Endothelial cell of umbilical vein (primary cell): ENCODE results near the gene INPP5E. TPM values are rescaled to one million over a fixed set of nuclear protein-coding genes. Genes with fewer than 3 reads are reported as not detected.

Source experiments
- BruUV-seq: library from RNA; stranded (reverse); fragments of 400-500 nt; replicated peaks from 2 replicates; lab custom pipeline; 2021; lab: Mats Ljungman, UMichigan
- CTCF ChIA-PET: fragments of 300-600, 350-600 bp; sonication (Branson Sonifier 250); formaldehyde crosslinking; loops from one replicate; lab custom pipeline; 2021; ENCODE audit warnings: antibody characterized with exemption, inconsistent platforms; lab: Charles Lee
- POLR2A ChIA-PET: fragments of 300-600, 350-600 bp; sonication (Branson Sonifier 250); formaldehyde crosslinking; loops from one replicate; lab custom pipeline; 2021; ENCODE audit warnings: antibody characterized with exemption, inconsistent platforms; lab: Charles Lee
- DNase-seq: peaks from one replicate; pipeline ENCODE4 v3.0.0-alpha.2; 2011; ENCODE audit warnings: low read depth, low spot score
- FAIRE-seq: peaks from 2 replicates; lab custom pipeline; 2011; peaks lifted over from hg19 to GRCh38; lab: Jason Lieb, UNC
- H2AFZ ChIP-seq: 2 replicates; pipeline ENCODE4 v1.6.0; 2012; ENCODE audit warnings: low read depth, low read length, control low read depth, inconsistent platforms
- H3K27ac ChIP-seq: 2 replicates; pipeline ENCODE4 v1.5.1; 2011; ENCODE audit warnings: low read depth, mild to moderate bottlenecking, control low read depth, low read length, moderate library complexity; ENCODE audit not compliant: insufficient read depth
- H3K27me3 ChIP-seq, 2 experiments: 2 replicates each; pipeline versions ENCODE4 v1.6.0 to v1.6.1; 2011; ENCODE audit warnings: low read length in 2 of 2, mixed read lengths in 1 of 2; ENCODE audit not compliant: control insufficient read depth in 2 of 2, insufficient read depth in 2 of 2
- H3K36me3 ChIP-seq, 2 experiments: 2 replicates in 1 of 2; 3 replicates in 1 of 2; pipeline ENCODE4 v1.5.1; 2011; ENCODE audit warnings: low read length in 2 of 2, mild to moderate bottlenecking in 1 of 2, moderate library complexity in 1 of 2; ENCODE audit not compliant: control insufficient read depth in 2 of 2, insufficient read depth in 2 of 2; ENCODE audit errors: extremely low read depth in 1 of 2
- H3K4me1 ChIP-seq: 3 replicates; pipeline ENCODE4 v1.5.1; 2011; ENCODE audit warnings: mild to moderate bottlenecking, low read length; ENCODE audit not compliant: control insufficient read depth, insufficient read depth; ENCODE audit errors: extremely low read depth
- H3K4me2 ChIP-seq: 2 replicates; pipeline ENCODE4 v1.6.1; 2011; ENCODE audit warnings: low read length, control low read depth, mixed read lengths; ENCODE audit not compliant: insufficient read depth
- H3K4me3 ChIP-seq, 3 experiments: fragments of 200-600 bp in 1 of 3; sonication (generic), shearing (Covaris generic) in 1 of 3; replicated peaks in 1 of 3; 2 replicates each; pipeline ENCODE4 v1.5.1; 2011 to 2016; ENCODE audit warnings: control low read depth in 3 of 3, low read length in 3 of 3, mild to moderate bottlenecking in 2 of 3, inconsistent platforms in 1 of 3, low read depth in 1 of 3, moderate library complexity in 1 of 3; ENCODE audit not compliant: insufficient read depth in 1 of 3
- H3K79me2 ChIP-seq: 2 replicates; pipeline ENCODE4 v1.6.0; 2012; ENCODE audit warnings: low read length, inconsistent platforms; ENCODE audit not compliant: control insufficient read depth, insufficient read depth
- H3K9ac ChIP-seq: replicated peaks from 2 replicates; pipeline ENCODE3; 2011; ENCODE audit warnings: low read length, control low read depth; ENCODE audit not compliant: insufficient read depth; ENCODE audit errors: extremely low read depth
- H3K9me1 ChIP-seq: replicated peaks from 3 replicates; pipeline ENCODE4 v1.6.0; 2011; ENCODE audit warnings: mild to moderate bottlenecking, low read length; ENCODE audit not compliant: control insufficient read depth, insufficient read depth; ENCODE audit errors: extremely low read depth
- H3K9me3 ChIP-seq: replicated peaks from 2 replicates; pipeline ENCODE4 v1.5.1; 2012; ENCODE audit warnings: low read length, inconsistent platforms; ENCODE audit not compliant: control insufficient read depth, insufficient read depth
- H4K20me1 ChIP-seq: replicated peaks from 2 replicates; pipeline ENCODE3; 2011; ENCODE audit warnings: mild to moderate bottlenecking, low read length; ENCODE audit not compliant: control insufficient read depth, insufficient read depth; ENCODE audit errors: extremely low read depth
- CTCF ChIP-seq, 2 donors: IDR thresholded peaks; 1 replicate in 1 of 2; 2 replicates in 1 of 2; pipeline ENCODE4 v1.5.1; 2011; ENCODE audit warnings: low read length in 2 of 2, mild to moderate bottlenecking in 2 of 2, moderate library complexity in 2 of 2, control low read depth in 1 of 2, inconsistent platforms in 1 of 2, low read depth in 1 of 2; ENCODE audit not compliant: insufficient read depth in 1 of 2; ENCODE audit errors: extremely low read depth in 1 of 2
- EZH2 ChIP-seq: IDR thresholded peaks from 2 replicates; pipeline ENCODE4 v1.6.1; 2012; ENCODE audit warnings: borderline replicate concordance, low read depth, mild to moderate bottlenecking, moderate library complexity, low read length, inconsistent platforms; ENCODE audit not compliant: severe bottlenecking
- FOS ChIP-seq: IDR thresholded peaks from 2 replicates; pipeline ENCODE4 v1.6.1; 2011; ENCODE audit warnings: mild to moderate bottlenecking, low read length, moderate library complexity, borderline replicate concordance; ENCODE audit not compliant: insufficient read depth
- GATA2 ChIP-seq: IDR thresholded peaks from 2 replicates; pipeline ENCODE4 v1.7.0; 2011; ENCODE audit warnings: low read depth, mild to moderate bottlenecking, moderate library complexity, mixed read lengths, low read length; ENCODE audit not compliant: insufficient read length, insufficient read depth
- JUN ChIP-seq: IDR thresholded peaks from 2 replicates; pipeline ENCODE4 v1.6.1; 2011; ENCODE audit warnings: borderline replicate concordance, low read depth; ENCODE audit not compliant: insufficient read length, insufficient read depth
- MYC ChIP-seq: IDR thresholded peaks from one replicate; pipeline ENCODE4 v1.6.1; 2011; ENCODE audit warnings: mild to moderate bottlenecking, low read depth, low read length
- POLR2A ChIP-seq: IDR thresholded peaks from 2 replicates; pipeline ENCODE4 v1.6.1; 2012; ENCODE audit warnings: low read depth, mild to moderate bottlenecking, control low read depth, low read length
- POLR2AphosphoS5 ChIP-seq: IDR thresholded peaks from 2 replicates; pipeline ENCODE4 v1.6.1; 2012; ENCODE audit warnings: low read depth, mild to moderate bottlenecking, control low read depth, low read length, moderate library complexity; ENCODE audit not compliant: insufficient read depth
- dilution Hi-C: fragments of 300-500 bp; cut with MboI; formaldehyde crosslinking; loops from one replicate; pipeline ENCODE4 v1.15.0; 2019; ENCODE audit warnings: low sequenced_read_pairs; ENCODE audit not compliant: extremely low pct_ligation_motif_present
- intact Hi-C: fragments of 100-400 bp; cut with micrococcal nuclease; formaldehyde crosslinking; loops from one replicate; pipeline ENCODE4 v1.10.0; 2022
- polyA plus RNA-seq, 4 experiments: library from polyadenylated mRNA; depleted of rRNA in 3 of 4; stranded (reverse) in 3 of 4; unstranded in 1 of 4; fragments of >200 nt; gene quantifications; 2 replicates each; pipeline versions ENCODE4 v1.2.1 to v1.2.3, GENCODE V29; 2011 to 2012; ENCODE audit warnings: missing spikeins in 1 of 4
- total RNA-seq: library from RNA; stranded (reverse); gene quantifications from 2 replicates; pipeline ENCODE4 v1.2.3, GENCODE V29; 2021
- TF ChIP-seq, protein P1 (sequence below): IDR thresholded peaks from 2 replicates; pipeline ENCODE4 v1.6.1; 2011; ENCODE audit not compliant: insufficient read depth, insufficient read length

The INPP5E gene
- total and polyA plus RNA-seq, 2 donors (not counting 3 experiments of a cell fraction or from before 2014, with no cell fraction given): 15.0 to 24.5 TPM

DNA sequence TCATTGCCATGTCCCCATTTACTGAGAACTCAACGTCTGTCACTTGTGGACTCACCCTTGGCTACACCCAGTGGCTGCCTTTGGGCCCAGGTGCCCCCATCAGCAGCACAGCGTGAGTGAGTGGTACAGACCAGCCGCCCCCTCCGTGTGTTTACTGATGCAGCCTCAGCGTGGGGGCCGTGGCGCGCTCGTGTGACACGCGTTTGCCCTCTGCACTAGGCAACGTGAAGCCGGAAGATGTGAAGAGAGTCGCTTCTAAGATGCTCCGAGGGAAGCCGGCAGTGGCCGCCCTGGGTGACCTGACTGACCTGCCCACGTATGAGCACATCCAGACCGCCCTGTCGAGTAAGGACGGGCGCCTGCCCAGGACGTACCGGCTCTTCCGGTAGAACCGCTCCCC, 16.8 kb downstream of the INPP5E start:
- Histone ChIP-seq H3K9ac (no peak overlapping the region), H4K20me1 (no peaks in the 10 kb centered on the region), H2AFZ (no peak overlapping the region), H3K9me1 (no peaks in the 10 kb centered on the region), H3K4me1 (no peaks in the 10 kb centered on the region), H3K4me2 (no peak overlapping the region), H3K9me3 (no peaks in the 10 kb centered on the region), H3K27ac (no peak overlapping the region), H3K4me3 (no peak overlapping the region), H3K36me3 (peaks cover 20 to 42% of the 10 kb centered on the region in 2 experiments), H3K27me3 (no peaks in the 10 kb centered on the region), H3K79me2 (no peaks in the 10 kb centered on the region)
- ChIA-PET CTCF (no interaction called here), POLR2A (no interaction called here)
- TF ChIP-seq GATA2 (no peak), FOS (no peak), MYC (no peak), POLR2A (no peak)
- BruUV-seq: no TSS peak
- dilution Hi-C loops: no loop called here
- intact Hi-C loops: no loop called here
- no peak for DNase-seq
- FAIRE-seq: no peak

DNA sequence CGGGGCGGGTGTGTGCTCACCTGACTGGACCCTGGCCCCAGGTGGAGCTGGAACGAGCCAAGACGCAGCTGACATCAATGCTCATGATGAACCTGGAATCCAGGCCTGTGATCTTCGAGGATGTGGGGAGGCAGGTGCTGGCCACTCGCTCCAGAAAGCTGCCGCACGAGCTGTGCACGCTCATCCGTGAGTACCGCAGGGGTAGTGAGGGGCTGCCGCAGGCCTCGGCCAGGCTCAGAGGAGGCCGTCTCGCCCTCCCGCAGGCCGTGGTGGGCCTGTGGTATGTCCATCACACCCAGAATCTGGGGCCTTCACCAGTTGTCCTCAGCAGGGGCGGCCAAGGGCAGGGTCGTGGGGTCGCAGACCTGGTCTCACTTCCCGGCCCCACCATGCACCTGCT, 17.9 kb downstream of the INPP5E start:
- intact Hi-C loops: no loop called here
- Histone ChIP-seq H3K36me3 (peaks cover 22 to 49% of the 10 kb centered on the region in 2 experiments), H3K79me2 (no peaks in the 10 kb centered on the region), H4K20me1 (no peaks in the 10 kb centered on the region), H3K4me1 (no peaks in the 10 kb centered on the region), H3K27me3 (no peaks in the 10 kb centered on the region), H3K27ac (no peak overlapping the region), H3K4me3 (no peak overlapping the region), H3K4me2 (no peak overlapping the region), H3K9me3 (no peaks in the 10 kb centered on the region), H3K9ac (no peak overlapping the region), H3K9me1 (no peaks in the 10 kb centered on the region), H2AFZ (no peak overlapping the region)
- ChIA-PET POLR2A (no interaction called here), CTCF (no interaction called here)
- TF ChIP-seq EZH2 (no peak), JUN (no peak), GATA2 (no peak), MYC (no peak), FOS (no peak), POLR2A (no peak), CTCF (IDR thresholded peaks at IDR 0.05; ENCODE audit: extremely low read depth in 1 of 2, insufficient read depth in 1 of 2, low read depth in 1 of 2, low read length in 2 of 2) (no peak), POLR2AphosphoS5 (no peak)
- TF ChIP-seq, protein P1, sequence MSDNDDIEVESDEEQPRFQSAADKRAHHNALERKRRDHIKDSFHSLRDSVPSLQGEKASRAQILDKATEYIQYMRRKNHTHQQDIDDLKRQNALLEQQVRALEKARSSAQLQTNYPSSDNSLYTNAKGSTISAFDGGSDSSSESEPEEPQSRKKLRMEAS: no peak
- FAIRE-seq: no peak
- BruUV-seq: no TSS peak
- no peak for DNase-seq
- dilution Hi-C loops: no loop called here
